OCI-LY3 (cell line): ENCODE results near the gene FHIP2A.

Source experiments
- CTCF ChIP-seq: fragments of 200-600, 300-600 bp; sonication (generic); IDR thresholded peaks from 2 replicates; pipeline ENCODE4 v1.5.1; 2014; ENCODE audit warnings: antibody characterized with exemption, low read length, low read depth
- EZH2phosphoT487 ChIP-seq: fragments of 200-600 bp; shearing (Covaris generic); IDR thresholded peaks from 2 replicates; pipeline ENCODE4 v1.6.1; 2018; ENCODE audit warnings: antibody characterized with exemption, mixed run types, low read depth

DNA sequence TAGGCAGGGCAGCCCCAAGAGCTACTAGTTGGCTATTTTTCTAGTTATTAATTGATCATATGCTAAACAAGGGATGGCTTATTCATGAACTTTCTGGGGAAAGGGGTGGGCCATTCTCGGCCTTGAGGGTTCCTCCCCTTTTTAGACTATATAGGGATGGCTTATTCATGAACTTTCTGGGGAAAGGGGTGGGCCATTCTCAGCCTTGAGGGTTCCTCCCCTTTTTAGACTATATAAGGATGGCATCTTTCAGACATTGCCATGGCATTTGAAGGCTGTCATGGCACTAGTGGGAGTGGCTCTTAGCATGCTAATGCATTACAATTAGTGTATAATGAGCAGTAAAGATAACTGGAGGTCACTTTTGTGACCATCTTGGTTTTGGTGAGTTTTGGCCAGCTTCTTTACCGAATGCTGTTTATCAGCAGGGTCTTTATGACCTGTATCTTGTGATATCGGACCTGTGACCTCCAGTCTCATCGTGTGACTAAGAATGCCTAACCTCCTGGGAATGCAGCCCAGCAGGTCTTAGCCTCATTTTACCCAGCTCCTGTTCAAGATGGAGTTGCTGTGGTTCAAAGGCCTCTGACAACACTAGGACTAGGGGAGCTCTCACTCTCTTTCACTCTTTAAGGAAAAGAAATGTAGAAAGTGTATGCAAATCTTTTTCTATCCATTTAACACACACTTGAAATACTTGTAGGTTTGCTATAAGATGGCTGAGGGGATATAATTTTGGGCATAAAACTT, 7.8 kb downstream of the FHIP2A start:
- TF ChIP-seq CTCF (no peak), EZH2phosphoT487 (no peak)
